Fibroblast of mammary gland (primary cell): Measurements from ENCODE around the gene PPP1R12C.

ENCODE experiments used
- DNase-seq: peaks from one replicate; pipeline ENCODE4 v3.0.0-alpha.2; 2010; ENCODE audit warnings: low read depth
- H3K4me3 ChIP-seq: 2 replicates; pipeline ENCODE4 v1.5.1; 2011; ENCODE audit warnings: low read depth, mild to moderate bottlenecking, low read length, moderate library complexity; ENCODE audit not compliant: control insufficient read depth
- CTCF ChIP-seq: conservative IDR thresholded peaks from 2 replicates; pipeline ENCODE4 v1.5.1; 2011; ENCODE audit warnings: low read depth, low read length, inconsistent platforms; ENCODE audit not compliant: control insufficient read depth, insufficient read depth

The PPP1R12C gene

GRCh38 chr19:55044286-55044685, 73.2 kb downstream of the PPP1R12C start:
- DNase-seq, result no peak
- TF ChIP-seq CTCF, result no peak
- H3K4me3 ChIP-seq, result no peak overlapping the region

- H3K4me3 ChIP-seq, result no peak overlapping the region
- no peak for DNase-seq
- no peak for TF ChIP-seq CTCF
Observed at GRCh38 chr19:55042688-55043087, 74.7 kb downstream of the PPP1R12C start.

- TF ChIP-seq CTCF, result no peak
- no peak overlapping the region for H3K4me3 ChIP-seq
- DNase-seq, result no peak
Observed at GRCh38 chr19:55042344-55042678, 75.1 kb downstream of the PPP1R12C start.

GRCh38 chr19:55041627-55042343, 75.7 kb downstream of the PPP1R12C start:
- H3K4me3 ChIP-seq, result no peak overlapping the region
- no peak for DNase-seq
- no peak for TF ChIP-seq CTCF

- H3K4me3 ChIP-seq, result no peak overlapping the region
- no peak for TF ChIP-seq CTCF
- DNase-seq, result no peak
Observed at GRCh38 chr19:55041244-55041626, 76.2 kb downstream of the PPP1R12C start.
